Tibial nerve (tissue), 3 donors: ENCODE results near the gene PFKFB4.

Experiments used
- CTCF ChIP-seq, 5 experiments: fragments of 200-600 bp in 3 of 5; fragments of 450-650 bp in 2 of 5; sonication (generic) in 3 of 5; IDR thresholded peaks; one replicate each; pipeline ENCODE4 v1.5.1; 2016 to 2019; ENCODE audit warnings: antibody characterized with exemption in 5 of 5, mild to moderate bottlenecking in 3 of 5, moderate library complexity in 2 of 5
- POLR2A ChIP-seq, 2 donors: fragments of 450-650 bp; IDR thresholded peaks; one replicate each; pipeline ENCODE4 v1.6.1; 2017; ENCODE audit warnings: antibody characterized with exemption in 2 of 2, mild to moderate bottlenecking in 2 of 2, moderate library complexity in 2 of 2

- no peak for TF ChIP-seq CTCF (IDR thresholded peaks at IDR 0.05)
- no peak for TF ChIP-seq POLR2A (IDR thresholded peaks at IDR 0.05)
Measured at GRCh38 chr3:48600711-48601621, 44.4 kb upstream of the PFKFB4 start.
